ENCODE measurements around the gene SYTL5. TPM values are rescaled to one million over a fixed set of nuclear protein-coding genes. Genes with fewer than 3 reads are reported as not detected.

The SYTL5 gene
- polyA plus RNA-seq, 1 donor (not counting 4 experiments of a cell fraction or from before 2014, with no cell fraction given): 0.09 TPM

DNA sequence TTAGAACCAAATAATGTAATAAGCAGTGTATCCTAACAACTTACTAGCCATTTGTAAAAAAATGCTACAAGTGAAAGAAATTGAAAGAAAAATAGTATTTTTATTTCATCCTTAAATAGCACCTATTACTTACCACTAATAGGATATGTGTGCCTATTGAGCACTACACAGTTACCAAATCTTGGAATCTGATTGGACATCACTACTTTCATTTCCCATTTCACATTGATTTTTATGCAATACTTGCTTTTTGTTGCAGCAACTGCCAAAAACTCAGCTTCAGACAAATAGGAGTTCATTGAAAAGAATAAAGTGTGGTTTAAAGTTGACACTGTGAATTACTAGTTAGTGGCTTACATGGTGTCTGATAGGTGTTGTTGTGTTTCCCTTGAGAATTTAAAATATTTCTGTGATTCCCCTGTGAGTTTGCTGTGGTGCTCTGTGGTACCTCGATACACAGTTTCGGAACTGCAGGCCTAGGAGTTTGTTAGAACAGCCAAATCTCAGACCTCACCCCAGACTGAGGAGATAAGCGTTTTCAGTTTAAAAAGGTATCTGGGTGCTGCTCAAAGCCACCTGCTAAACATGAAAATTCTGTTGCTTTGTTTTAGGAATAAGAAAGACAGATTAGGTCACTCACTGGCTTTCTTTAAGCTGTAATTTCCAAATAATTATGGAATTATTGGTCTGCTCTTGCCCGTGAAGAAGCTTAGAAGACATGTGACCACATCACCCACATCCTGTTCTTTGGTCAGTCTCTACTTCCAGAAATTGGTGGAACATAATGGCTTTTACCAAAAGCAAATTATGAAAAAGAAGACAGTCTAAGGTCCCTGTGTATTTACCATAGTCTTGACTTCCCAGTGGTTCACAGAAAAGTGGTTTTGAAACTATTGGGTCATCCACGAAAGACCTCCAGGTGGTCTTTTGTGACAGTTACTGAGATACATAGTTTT is 97.8 kb downstream of the SYTL5 start:
- Histone ChIP-seq H3K79me2 (ENCODE audit: control insufficient read depth, insufficient read depth, low read length) (no peaks in the 10 kb centered on the region), H4K20me1 (ENCODE audit: control insufficient read depth, extremely low read depth, insufficient read depth, low read length) (no peaks in the 10 kb centered on the region)

DNA sequence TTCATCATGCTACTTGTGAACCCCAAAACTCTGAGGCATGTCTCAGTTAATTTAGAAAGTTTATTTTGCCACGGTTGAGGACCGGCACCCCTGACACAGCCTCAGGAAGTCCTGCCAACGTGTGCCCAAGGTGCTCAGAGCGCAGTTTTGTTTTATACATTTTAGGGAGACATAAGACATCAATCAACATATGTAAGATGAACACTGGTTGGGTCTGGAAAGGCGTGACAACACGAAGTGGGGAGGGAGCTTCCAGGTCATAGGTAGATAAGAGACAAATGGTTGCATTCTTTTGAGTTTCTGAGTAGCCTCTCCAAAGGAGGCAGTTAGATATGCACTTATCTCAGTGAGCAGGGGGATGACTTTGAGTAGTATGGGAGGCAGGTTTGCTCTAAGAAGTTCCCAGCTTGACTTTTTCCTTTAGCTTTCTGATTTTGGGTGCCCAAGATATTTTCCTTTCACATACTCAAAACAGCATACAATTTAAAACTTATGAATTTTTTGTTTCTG is 98.9 kb downstream of the SYTL5 start:
- FAIRE-seq (no peak), DNase-seq (ENCODE audit: low read depth, low spot score) (no peak)
- H3K4me1 ChIP-seq (ENCODE audit: control insufficient read depth, extremely low read depth, insufficient read depth, low read length): peaks cover 3% of the 10 kb centered on the region
- dilution Hi-C loops (cut with MboI; ENCODE audit: extremely low pct_ligation_motif_present, low sequenced_read_pairs): no loop called here
- H4K20me1 ChIP-seq (ENCODE audit: control insufficient read depth, extremely low read depth, insufficient read depth, low read length): no peaks in the 10 kb centered on the region
- no peak overlapping the region for H2AFZ ChIP-seq (ENCODE audit: control insufficient read depth, low read length)
- H3K36me3 ChIP-seq (ENCODE audit: control insufficient read depth in 2 of 2, extremely low read depth in 1 of 2, insufficient read depth in 2 of 2, low read length in 2 of 2): no peaks in the 10 kb centered on the region
- no peak overlapping the region for H3K27ac ChIP-seq (ENCODE audit: control insufficient read depth, insufficient read depth, low read length)
- no peak overlapping the region for H3K4me2 ChIP-seq (ENCODE audit: control insufficient read depth, extremely low read depth, insufficient read depth, low read depth, low read length)
- H3K9me1 ChIP-seq (ENCODE audit: control insufficient read depth, extremely low read depth, insufficient read depth, low read length): no peaks in the 10 kb centered on the region
- H3K79me2 ChIP-seq (ENCODE audit: control insufficient read depth, insufficient read depth, low read length): no peaks in the 10 kb centered on the region
- H3K27me3 ChIP-seq (ENCODE audit: control insufficient read depth, extremely low read depth, insufficient read depth, low read length): no peaks in the 10 kb centered on the region
- H3K4me3 ChIP-seq (ENCODE audit: control insufficient read depth in 2 of 3, extremely low read depth in 1 of 3, insufficient read depth in 2 of 3, low read depth in 1 of 3, low read length in 3 of 3): no peak overlapping the region
- H3K9ac ChIP-seq (ENCODE audit: control insufficient read depth, extremely low read depth, insufficient read depth, low read length): no peak overlapping the region
- H3K9me3 ChIP-seq (ENCODE audit: control insufficient read depth, low read depth, low read length): no peaks in the 10 kb centered on the region
- TF ChIP-seq, protein P1, sequence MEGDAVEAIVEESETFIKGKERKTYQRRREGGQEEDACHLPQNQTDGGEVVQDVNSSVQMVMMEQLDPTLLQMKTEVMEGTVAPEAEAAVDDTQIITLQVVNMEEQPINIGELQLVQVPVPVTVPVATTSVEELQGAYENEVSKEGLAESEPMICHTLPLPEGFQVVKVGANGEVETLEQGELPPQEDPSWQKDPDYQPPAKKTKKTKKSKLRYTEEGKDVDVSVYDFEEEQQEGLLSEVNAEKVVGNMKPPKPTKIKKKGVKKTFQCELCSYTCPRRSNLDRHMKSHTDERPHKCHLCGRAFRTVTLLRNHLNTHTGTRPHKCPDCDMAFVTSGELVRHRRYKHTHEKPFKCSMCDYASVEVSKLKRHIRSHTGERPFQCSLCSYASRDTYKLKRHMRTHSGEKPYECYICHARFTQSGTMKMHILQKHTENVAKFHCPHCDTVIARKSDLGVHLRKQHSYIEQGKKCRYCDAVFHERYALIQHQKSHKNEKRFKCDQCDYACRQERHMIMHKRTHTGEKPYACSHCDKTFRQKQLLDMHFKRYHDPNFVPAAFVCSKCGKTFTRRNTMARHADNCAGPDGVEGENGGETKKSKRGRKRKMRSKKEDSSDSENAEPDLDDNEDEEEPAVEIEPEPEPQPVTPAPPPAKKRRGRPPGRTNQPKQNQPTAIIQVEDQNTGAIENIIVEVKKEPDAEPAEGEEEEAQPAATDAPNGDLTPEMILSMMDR (optimal IDR thresholded peaks at IDR 0.05 in 1 of 3, IDR thresholded peaks at IDR 0.05 in 1 of 3, conservative IDR thresholded peaks at IDR 0.05 in 1 of 3; ENCODE audit: extremely low read depth in 1 of 3, insufficient read depth in 2 of 3, low read length in 3 of 3): no peak
- no peak for TF ChIP-seq EZH2 (IDR thresholded peaks at IDR 0.05; ENCODE audit: low read length)

More for the DNA sequence above, 97.8 kb downstream of the SYTL5 start:
- Histone ChIP-seq H3K9ac (ENCODE audit: control insufficient read depth, extremely low read depth, insufficient read depth, low read length) (no peak overlapping the region), H3K36me3 (ENCODE audit: control insufficient read depth in 2 of 2, extremely low read depth in 1 of 2, insufficient read depth in 2 of 2, low read length in 2 of 2) (no peaks in the 10 kb centered on the region), H3K4me3 (ENCODE audit: control insufficient read depth in 2 of 3, extremely low read depth in 1 of 3, insufficient read depth in 2 of 3, low read depth in 1 of 3, low read length in 3 of 3) (no peak overlapping the region), H3K4me2 (ENCODE audit: control insufficient read depth, extremely low read depth, insufficient read depth, low read depth, low read length) (no peak overlapping the region), H3K27me3 (ENCODE audit: control insufficient read depth, extremely low read depth, insufficient read depth, low read length) (no peaks in the 10 kb centered on the region), H3K4me1 (ENCODE audit: control insufficient read depth, extremely low read depth, insufficient read depth, low read length) (peaks cover 3% of the 10 kb centered on the region), H3K27ac (ENCODE audit: control insufficient read depth, insufficient read depth, low read length) (no peak overlapping the region), H3K9me1 (ENCODE audit: control insufficient read depth, extremely low read depth, insufficient read depth, low read length) (no peaks in the 10 kb centered on the region), H2AFZ (ENCODE audit: control insufficient read depth, low read length) (no peak overlapping the region), H3K9me3 (ENCODE audit: control insufficient read depth, low read depth, low read length) (no peaks in the 10 kb centered on the region)
- dilution Hi-C loops (cut with MboI; ENCODE audit: extremely low pct_ligation_motif_present, low sequenced_read_pairs): no loop called here
- no peak for DNase-seq (ENCODE audit: low read depth, low spot score)
- FAIRE-seq: no peak
- TF ChIP-seq, protein P1 (optimal IDR thresholded peaks at IDR 0.05 in 1 of 3, IDR thresholded peaks at IDR 0.05 in 1 of 3, conservative IDR thresholded peaks at IDR 0.05 in 1 of 3; ENCODE audit: extremely low read depth in 1 of 3, insufficient read depth in 2 of 3, low read length in 3 of 3): no peak
- no peak for TF ChIP-seq EZH2 (IDR thresholded peaks at IDR 0.05; ENCODE audit: low read length)
